Activated T-cell treated with anti-CD3 and anti-CD28 coated beads for 24 hours (primary cell): ENCODE results near the gene VSNL1.

Experiments
- DNase-seq: peaks from one replicate; pipeline ENCODE4 v3.0.0-alpha.2; 2020; ENCODE audit warnings: low read depth

VSNL1 gene

DNA sequence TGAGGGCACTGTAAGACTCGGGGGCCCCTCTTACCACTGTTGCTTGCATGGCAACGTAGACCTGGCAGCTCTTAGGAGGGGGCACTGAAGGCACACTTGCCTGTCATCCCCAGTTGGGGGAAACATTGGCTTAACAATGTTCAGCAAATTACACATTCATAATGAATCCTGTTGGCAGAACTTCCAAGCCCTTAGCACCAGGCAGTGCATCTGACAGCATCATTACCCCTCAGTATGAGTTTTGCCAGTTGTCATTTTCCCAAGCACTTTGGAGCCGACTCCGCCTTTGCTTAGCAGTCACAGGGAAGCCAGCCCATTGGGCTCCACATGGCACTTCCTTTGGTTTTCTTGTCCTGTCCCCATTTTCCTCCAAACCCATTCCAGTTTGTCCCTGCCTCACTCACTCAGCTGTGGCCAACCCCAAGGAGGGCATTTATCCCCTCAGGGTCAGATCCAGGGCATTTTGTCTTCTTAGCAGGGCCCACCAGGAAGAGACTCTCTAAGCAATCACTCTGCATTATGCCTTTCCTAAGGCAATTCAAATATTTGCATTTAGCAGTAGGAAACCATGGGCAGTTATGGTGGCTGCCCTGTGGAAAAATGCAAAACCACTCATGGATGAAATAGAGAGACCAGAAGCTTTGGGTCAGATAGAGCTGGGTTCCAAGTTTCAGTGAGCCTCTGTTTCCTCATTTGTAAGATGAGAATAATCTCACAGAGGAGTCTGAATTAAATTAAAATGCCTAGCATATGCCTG, 73.9 kb downstream of the VSNL1 start:
- DNase-seq = no peak

GRCh38 chr2:17615147-17615546, 74.7 kb downstream of the VSNL1 start:
- DNase-seq = no peak

DNA sequence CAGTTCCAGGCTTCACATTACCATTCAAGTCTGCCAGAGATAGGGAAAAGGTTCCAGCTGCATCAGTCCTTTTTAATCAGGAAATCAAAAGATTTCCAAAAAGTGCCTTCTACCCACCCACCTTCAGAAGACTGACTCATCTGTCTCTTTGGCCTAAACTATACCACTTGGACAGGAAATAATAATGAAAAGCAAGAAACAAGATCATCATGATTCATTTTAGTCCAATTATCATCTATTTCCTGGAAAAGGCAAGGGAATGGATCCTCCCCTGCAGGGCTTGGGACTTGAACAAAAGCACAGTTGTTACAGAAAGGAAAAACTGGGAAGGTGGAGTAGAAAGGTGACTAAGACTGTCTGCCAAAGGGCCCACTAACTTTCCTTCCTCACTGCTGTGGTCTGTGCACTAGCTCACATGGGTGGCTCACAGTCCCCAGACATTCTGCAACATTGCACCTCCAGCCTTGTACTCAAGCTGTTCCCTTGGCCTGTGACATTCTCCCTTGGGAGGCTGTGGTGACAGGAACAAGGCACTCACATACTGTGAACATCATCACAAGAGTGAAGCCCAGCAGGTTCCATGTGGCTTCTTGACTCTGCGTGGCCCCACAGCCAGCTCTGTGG, 75.3 kb downstream of the VSNL1 start:
- no peak for DNase-seq

DNA sequence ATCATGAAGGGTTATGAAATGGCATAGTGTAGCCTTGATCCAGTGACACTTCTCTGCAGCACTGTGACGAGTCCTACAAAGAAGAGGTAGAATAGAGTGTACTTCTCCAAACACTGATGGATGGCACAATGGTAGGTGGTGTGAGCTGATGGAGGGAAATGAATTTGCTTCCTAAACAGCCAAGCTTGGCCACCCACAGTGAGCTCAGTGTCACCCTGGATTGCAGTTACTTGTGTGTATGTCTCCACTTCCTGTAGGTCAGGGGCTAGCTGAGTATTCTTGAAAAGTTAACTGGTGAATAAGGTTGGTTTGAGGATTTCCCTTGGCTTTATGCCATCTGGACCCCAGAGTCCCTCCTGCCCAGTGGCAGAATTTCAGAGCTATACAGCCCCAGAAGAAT, 75.9 kb downstream of the VSNL1 start:
- DNase-seq = no peak

DNA sequence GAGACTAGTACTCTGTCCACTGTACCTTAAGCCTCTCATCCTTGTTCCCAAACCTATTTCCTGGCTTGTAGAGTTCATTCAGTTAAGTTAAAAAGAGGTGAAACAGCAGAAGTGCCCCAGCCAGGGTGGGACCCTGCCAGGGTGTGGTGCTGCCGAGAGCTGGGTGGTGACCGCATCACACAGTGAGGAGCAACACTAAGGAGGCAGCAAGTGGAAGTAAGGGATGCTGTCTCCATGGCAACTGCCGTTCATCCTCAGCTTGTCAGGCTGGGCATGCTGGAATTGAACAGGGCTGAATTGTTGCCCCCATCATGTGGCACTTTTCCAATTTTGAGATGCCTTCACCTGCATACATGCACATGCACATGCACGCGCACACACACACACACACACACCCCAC, 77.0 kb downstream of the VSNL1 start:
- DNase-seq = no peak

- DNase-seq = no peak
These were observed 77.5 kb downstream of the VSNL1 start for GRCh38 chr2:17617955-17618354.

GRCh38 chr2:17620280-17620679, 79.8 kb downstream of the VSNL1 start:
- no peak for DNase-seq

DNA sequence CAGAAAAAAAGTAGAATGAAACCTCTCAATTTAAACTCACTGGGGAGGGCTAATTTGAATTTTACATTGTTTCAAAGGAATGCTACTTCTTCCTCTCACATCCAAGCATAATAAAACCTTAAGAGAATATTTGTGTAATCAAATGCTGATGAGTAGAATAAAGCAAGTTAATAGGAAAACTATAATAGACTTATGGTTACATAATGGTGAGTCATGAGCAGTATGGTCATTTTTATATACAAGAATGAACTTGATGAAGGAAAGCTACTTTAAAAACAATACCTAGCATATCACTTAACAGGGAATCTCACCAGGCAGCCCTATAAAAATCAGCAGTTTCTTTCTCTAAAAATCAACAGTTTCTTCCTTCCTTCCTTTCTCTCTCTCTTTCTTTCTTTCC, 80.3 kb downstream of the VSNL1 start:
- no peak for DNase-seq

DNA sequence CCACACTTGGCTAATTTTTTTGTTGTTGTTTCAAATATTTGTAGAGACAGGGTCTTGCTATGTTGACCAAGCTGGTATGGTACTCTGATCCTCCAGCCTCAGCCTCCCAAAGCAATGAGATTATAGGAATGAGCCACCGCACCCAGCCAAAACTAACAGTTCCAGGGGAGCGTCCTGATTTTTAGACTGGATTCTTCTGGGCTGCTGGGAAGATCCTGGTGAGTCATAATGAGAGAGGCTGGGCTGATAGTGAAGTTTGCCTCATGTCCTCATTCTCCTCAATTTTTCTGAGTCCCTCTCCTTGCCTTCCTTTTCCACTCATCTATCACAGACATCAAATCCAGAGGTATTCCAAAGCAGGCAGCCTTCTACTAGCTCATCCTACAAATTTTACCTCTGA, 81.3 kb downstream of the VSNL1 start:
- DNase-seq = no peak

GRCh38 chr2:17625446-17625845, 85.0 kb downstream of the VSNL1 start:
- DNase-seq = no peak

GRCh38 chr2:17626986-17627385, 86.5 kb downstream of the VSNL1 start:
- no peak for DNase-seq

DNA sequence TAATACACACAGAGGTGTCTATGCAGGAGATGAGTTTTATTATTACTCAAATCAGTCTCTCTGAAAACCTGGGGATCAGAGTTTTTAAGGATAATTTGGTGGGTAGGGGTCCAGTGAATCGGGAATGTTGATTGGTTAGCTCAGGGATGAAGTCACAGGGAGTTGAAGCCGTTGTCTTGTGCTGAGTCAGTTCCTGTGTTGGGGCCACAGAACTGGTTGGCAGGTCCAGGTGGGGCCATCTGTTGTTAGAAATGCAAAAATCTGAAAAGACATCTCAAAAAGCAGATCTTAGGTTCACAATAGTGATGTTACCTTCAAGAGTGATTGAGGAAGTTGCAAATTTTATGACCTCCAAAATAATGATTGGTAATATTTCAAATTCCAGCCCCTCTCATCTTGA, 86.9 kb downstream of the VSNL1 start:
- DNase-seq = no peak

GRCh38 chr2:17628349-17629261, 88.1 kb downstream of the VSNL1 start:
- DNase-seq = no peak

DNA sequence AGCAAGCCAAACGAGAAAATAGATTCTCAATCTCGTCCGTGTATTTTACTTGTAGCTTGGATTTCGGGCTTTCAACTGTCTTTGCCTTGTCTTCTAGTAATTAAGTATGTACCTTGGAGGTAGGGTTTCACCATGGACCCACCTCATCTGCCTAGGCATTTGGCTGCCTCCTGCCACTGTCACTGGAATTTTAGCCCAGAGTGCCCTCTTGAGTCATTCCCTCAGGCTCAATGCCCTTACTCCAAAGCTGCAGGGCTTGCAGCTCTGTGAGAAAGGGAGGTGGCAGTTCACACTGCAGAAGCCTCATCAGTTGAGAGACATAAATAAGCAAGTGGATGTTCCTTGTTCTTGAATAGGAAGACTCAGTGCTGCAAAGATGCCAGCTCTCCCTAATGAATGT, 89.6 kb downstream of the VSNL1 start:
- no peak for DNase-seq

DNA sequence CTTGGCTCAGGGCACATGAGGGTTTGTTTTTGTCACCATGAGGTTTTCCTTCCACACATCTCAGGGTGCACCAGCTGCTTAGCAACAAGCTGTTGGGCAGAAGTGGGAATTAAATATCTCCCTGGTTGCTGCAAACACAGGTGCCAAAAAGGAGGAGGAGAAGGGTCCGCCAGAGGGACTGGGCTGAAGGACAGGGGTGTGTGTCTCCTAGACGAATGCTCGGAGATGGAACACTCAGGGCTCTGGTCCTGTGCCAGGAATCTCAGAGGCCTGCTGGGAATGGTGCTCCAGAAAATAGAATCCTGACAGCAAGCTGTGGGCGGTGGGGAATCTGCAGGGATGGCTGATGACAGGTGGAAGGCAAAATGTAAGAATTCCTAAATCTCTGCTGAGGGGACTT, 94.5 kb downstream of the VSNL1 start:
- DNase-seq = no peak

GRCh38 chr2:17636257-17636656, 95.8 kb downstream of the VSNL1 start:
- DNase-seq = no peak

- no peak for DNase-seq
These were observed 96.8 kb downstream of the VSNL1 start for GRCh38 chr2:17637131-17637906.

DNA sequence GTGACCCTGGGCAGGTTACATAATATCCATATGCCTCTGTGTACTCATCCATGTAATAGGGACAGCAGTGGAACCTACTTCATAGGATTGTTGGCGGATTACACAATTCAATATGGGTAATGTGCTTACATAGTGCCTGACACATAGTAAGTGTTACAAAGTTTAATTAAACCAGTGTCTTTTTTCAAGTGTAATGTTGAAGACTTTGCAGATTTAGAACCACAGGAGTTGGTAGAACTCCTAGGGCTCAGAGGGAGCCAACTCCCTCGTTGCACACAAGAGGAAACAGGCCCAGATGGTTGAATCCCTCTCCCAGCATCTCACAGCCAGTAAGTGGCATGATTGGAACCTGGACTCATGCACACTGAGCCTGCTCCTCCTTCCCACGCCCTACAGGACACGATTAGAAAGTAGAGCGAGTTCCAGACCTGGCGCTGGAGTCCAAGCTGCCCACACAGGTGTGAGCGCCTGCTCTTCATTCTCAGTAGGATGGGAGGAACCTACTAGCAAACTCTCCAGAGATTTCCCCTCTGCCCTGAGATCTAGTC, 97.8 kb downstream of the VSNL1 start:
- DNase-seq = no peak

DNA sequence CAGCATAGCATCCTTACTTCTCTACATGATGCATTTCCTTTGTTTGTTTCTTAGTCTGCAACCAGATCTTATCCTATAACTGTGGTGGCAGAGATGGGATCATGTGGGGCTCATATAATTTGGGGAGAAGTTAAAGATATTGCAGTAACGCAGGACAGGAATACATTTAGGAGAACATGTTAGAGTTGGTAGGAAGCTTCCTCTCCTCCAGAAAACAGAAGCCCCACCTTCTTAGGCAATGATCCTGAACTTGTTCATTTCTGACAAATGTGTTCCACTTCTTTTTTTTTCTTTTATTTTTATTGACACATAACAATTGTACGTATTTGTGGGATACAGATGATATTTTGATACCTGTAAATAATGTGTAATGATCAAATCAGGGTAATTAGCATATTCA, 99.9 kb downstream of the VSNL1 start:
- no peak for DNase-seq

- DNase-seq = peak; percentile 2
These were observed 102.6 kb downstream of the VSNL1 start for GRCh38 chr2:17643031-17643615.

DNA sequence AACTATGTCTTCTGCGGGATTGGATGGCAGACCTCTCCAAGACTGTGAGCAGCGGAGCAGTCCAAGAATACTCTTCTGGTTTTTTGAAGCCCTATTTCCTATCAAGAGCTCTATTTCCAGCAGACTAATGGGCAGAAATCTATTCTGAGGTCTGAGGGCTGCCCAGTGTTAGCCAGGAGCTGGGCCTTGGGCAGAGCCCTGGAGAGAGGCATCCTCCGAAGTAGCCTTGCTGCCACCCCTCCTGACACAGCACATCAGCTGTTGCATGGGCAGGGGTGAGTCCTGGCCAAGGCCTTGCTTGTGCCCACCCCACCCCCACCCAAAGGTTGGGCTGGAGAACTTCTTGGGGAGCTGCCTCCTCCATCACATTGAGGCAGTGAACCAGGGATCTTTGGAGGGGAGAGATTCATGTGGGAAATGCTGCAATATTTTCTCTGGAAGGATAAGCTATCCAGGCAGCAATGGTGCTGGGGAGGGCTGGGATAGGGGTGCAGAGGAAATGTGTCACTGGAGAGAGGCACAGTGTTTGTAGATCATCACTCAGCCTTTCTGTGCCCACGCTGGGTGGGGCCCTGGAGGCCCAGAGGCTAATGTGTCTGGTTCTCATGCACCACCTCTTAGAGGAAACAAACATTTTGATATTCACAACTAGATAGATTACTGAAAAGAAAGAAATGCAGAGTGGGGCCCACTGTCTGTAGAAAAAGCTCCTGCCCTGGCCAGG, 104.7 kb downstream of the VSNL1 start:
- no peak for DNase-seq
